GM19043 (cell line): ENCODE data around the gene ARMC3.
"Not testable (repeated sequence)": the region's sequence is repeated elsewhere in the genome, so short reads cannot be mapped to it uniquely, and the experiment has no call there.

Source experiments
- ATAC-seq: cut with Tn5 transposase; IDR thresholded peaks from one replicate; pipeline ENCODE4 v1.9.1; 2021; ENCODE audit warnings: low read depth; ENCODE audit not compliant: unreplicated experiment

Gene ARMC3, protein sequence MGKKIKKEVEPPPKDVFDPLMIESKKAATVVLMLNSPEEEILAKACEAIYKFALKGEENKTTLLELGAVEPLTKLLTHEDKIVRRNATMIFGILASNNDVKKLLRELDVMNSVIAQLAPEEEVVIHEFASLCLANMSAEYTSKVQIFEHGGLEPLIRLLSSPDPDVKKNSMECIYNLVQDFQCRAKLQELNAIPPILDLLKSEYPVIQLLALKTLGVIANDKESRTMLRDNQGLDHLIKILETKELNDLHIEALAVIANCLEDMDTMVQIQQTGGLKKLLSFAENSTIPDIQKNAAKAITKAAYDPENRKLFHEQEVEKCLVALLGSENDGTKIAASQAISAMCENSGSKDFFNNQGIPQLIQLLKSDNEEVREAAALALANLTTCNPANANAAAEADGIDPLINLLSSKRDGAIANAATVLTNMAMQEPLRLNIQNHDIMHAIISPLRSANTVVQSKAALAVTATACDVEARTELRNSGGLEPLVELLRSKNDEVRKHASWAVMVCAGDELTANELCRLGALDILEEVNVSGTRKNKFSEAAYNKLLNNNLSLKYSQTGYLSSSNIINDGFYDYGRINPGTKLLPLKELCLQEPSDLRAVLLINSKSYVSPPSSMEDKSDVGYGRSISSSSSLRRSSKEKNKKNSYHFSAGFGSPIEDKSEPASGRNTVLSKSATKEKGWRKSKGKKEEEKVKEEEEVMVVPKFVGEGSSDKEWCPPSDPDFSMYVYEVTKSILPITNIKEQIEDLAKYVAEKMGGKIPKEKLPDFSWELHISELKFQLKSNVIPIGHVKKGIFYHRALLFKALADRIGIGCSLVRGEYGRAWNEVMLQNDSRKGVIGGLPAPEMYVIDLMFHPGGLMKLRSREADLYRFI

DNA sequence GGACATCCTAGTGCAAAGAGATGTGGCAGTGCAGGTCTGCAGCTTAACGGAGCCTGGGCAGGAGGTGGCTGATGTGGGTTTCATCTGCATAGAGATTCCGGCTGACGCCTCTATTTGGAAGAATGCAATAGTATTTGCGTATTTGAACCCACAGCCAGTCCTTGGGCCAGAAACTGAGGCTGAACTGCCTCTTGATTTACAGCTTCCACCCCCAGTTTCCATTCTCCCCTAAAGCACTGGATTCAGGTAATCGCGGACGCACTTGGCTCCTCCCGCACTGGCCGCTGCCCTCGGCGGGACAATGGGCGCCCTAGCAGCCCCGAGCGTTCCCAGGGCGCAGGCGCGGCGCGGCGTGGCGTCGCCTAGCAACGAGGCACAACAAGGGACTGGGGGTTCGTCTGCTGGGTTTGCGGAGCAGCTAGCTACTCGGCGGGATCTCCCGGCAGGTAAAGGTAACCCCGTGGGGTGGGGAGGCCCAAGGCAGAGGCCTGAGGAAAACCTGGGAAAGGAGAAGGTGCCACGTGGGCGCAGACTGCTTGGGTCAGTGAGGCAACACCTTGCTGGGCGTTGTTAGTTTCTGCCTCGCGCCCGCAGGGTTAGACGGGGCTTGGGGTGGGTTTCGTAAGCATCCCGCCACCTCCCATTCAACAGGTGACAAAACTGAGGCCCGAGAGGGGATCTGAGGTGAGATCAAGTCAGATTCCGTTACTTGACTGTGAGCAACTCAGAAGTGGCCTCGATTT lies at the start of gene ARMC3:
Gene ARMC3 (plus strand): TSS at position 393 of the 743 bp plus-strand sequence. CDS start 3,944 bp downstream, outside the sequence.
- ATAC-seq, result peak; percentile 85

GRCh38 chr10:22891797-22892196 lies 36.1 kb upstream of the ARMC3 start:
- no peak for ATAC-seq

- ATAC-seq, result no peak
Measured at GRCh38 chr10:22893781-22894180, 34.1 kb upstream of the ARMC3 start.

GRCh38 chr10:22894714-22895113 lies 33.1 kb upstream of the ARMC3 start:
- ATAC-seq, result no peak

GRCh38 chr10:22895252-22895651 lies 32.6 kb upstream of the ARMC3 start:
- ATAC-seq, result no peak

DNA sequence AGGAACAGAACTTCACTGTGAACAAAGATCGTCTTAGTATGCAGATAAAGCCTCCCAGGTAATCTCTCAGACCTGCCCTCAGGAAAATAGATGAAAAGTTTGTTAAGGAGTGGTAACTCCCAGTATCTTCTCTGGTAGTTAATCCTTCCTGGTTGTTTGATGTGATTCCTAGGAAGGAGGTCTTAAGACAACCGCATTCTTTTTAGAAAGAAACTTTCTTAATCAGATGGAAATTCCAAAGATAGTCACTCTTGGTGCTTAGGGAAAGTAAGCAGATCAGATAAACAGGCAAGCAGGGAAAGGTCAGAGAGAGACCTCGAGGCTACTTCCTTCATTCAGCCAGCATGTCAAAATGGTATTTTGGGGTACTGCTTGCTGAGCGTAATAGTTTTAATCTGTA lies 30.5 kb upstream of the ARMC3 start:
- no peak for ATAC-seq

- ATAC-seq, result no peak
Measured at GRCh38 chr10:22899307-22899706, 28.5 kb upstream of the ARMC3 start.

DNA sequence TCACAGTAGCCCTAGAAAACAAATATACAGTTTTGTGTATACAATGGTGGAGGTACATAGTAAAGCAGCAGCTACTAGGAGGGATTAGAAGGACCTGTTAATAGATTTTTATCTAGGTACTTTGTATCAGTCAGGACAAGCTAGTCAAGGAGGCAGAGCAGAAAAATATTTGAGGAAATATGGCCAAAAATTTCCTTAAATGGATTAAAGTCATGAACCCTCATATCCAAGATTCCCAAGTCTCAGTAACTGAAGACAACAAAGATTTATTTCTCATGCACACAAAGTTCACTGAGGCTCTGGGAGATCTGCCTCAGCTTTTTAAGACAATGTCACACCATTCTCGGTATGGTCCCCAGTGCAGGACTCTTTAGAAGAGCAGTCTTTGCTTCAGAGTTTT lies 28.1 kb upstream of the ARMC3 start:
- ATAC-seq, result no peak

DNA sequence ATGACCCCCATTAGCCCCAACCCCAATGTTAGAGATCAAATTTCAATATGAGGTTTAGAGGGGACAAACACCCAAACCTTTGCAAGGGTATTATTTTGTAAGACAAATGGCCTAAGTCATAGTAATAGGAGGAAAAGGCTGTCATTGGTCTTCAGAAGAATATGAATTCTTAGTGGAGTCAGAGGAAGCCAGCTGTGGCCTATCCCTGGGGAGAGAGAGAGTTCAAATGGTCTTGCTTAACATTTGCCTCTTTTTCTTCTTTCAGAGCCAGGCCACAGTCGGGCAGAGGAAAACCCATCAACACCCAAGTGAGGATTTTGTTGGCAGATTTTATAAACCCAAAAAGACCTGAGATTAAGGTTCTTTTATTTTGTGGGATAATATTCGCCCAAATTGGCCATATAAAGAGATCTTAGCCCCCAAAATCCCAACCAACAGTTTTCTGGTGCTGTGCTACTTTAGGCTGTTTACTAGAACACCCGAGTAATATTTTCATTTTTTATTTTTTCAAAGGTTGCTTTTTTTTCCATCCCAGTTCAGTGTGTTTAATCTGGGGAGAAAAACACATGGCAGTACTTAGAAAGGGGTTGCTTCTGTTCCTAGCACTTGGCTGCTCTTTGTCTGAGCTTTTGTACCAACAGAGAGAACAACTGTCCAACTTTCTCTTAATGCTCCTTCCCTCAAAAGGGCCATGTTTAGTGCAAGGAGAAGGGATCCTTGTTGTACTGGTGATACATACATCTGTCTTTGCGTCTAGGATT lies 26.8 kb upstream of the ARMC3 start:
- no peak for ATAC-seq

DNA sequence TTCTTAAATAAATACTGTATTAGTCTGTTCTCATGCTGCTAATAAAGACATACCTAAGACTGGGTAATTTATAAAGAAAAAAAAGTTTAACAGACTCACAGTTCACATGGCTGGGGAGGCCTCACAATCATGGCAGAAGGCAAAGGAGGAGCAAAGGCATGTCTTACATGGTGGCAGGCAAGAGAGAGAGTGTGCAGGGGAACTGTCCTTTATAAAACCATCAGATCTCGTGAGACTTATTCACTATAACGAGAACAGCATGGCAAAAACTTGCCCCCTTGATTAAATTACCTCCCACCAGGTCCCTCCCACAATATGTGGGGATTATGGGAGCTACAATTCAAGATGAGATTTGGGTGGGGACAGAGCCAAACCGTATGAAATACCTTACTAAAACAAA lies 25.7 kb upstream of the ARMC3 start:
- not testable (repeated sequence) for ATAC-seq

- ATAC-seq, result no peak
Measured at GRCh38 chr10:22903694-22904093, 24.2 kb upstream of the ARMC3 start.

DNA sequence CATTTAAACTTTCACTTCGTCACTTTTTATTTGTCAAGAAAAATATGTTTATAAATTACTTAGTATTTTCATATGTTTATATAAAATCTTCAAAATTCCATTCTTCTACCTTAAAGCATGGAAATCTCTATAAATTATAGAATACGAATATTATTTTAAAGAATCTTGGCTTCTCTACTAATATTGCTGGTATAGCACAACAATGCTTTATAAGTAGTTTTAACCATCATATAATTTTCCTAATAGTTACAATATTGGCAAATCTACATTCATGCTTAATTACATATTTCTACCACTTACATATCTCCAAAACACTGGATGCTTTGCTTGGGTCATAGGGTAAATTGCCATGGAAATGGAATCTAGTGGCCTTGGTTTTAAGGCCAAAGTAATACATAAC lies 21.1 kb upstream of the ARMC3 start:
- no peak for ATAC-seq

- ATAC-seq, result no peak
Measured at GRCh38 chr10:22908837-22909236, 19.0 kb upstream of the ARMC3 start.

DNA sequence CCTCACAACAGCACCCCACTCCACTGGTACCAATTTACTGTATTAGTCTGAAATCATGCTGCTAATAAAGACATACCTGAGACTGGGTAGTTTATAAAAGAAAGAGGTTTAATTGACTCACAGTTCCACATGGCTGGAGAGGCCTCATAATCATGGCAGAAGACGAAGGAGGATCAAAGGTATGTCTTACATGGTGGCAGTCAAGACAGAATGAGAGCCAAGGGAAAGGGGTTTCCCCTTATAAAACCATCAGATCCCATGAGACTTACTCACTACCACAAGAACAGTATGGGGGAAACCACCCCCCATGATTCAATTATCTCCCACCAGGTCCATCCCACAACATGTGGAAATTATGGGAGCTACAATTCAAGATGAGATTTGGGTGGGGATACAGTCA lies 18.2 kb upstream of the ARMC3 start:
- not testable (repeated sequence) for ATAC-seq

- ATAC-seq, result no peak
Measured at GRCh38 chr10:22911067-22911466, 16.8 kb upstream of the ARMC3 start.

- ATAC-seq, result no peak
Measured at GRCh38 chr10:22911889-22912762, 15.7 kb upstream of the ARMC3 start.

- ATAC-seq, result no peak
Measured at GRCh38 chr10:22912763-22913384, 15.0 kb upstream of the ARMC3 start.

DNA sequence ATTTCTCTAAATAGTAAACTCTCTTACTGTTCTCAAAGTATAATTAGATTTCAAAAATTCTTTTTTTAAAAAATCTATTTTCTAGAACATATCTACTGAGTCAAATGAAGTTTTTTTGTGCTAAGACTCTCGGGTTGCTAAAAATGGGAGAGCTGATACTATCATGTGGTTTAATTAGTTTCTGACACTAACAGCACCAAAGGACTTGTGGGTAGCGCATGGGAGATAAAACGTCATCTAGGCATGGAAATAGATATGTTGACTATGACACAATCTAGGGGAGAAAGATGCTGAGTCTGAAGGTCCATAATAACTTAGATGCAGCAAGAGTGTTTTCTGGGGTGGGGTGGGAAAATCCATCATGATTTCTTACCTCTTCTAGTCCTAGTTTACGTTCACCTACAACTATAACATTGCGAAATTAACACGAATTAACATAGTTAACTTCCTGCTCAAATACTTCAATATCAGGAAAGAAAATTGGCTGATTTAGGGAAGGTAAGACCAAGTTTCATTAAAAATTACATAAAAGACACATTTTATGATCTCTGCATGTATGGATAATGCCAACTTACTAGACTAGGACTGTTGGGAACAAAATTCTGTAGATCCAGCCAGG lies 14.3 kb upstream of the ARMC3 start:
- no peak for ATAC-seq
